GM12878 (cell line): ENCODE measurements around the gene ZNF764. TPM values are rescaled to one million over a fixed set of nuclear protein-coding genes. Genes with fewer than 3 reads are reported as not detected.

Experiments used
- ATAC-seq: fragments of 200-7000 bp; cut with Tn5 transposase; 3 replicates; pipeline ENCODE4 v1.9.1; 2020; ENCODE audit warnings: mild to moderate bottlenecking, moderate library complexity
- BruUV-seq: library from RNA; stranded (reverse); fragments of 400-500 nt; replicated peaks from 2 replicates; lab custom pipeline; 2021; lab: Mats Ljungman, UMichigan
- CTCF ChIA-PET: fragments of 300-600 bp; sonication (Branson Sonifier 250); formaldehyde crosslinking; extraction: SDS; loops from one replicate; lab custom pipeline; 2021; ENCODE audit warnings: inconsistent platforms; lab: Yijun Ruan, JAX
- POLR2A ChIA-PET: fragments of 350-600 bp; formaldehyde crosslinking; extraction: SDS; loops from one replicate; lab custom pipeline; 2021; ENCODE audit warnings: inconsistent platforms; lab: Charles Lee
- RAD21 ChIA-PET: fragments of 300-600 bp; sonication (Branson Sonifier 250); formaldehyde crosslinking; loops from one replicate; lab custom pipeline; 2023; ENCODE audit warnings: antibody characterized with exemption; ENCODE audit not compliant: unreplicated experiment; lab: Charles Lee
- SMC1A ChIA-PET: fragments of 300-600 bp; sonication (Branson Sonifier 250); formaldehyde crosslinking; loops from one replicate; lab custom pipeline; 2023; ENCODE audit not compliant: unreplicated experiment, uncharacterized antibody; lab: Charles Lee
- DNase-seq: peaks from one replicate; pipeline ENCODE4 v3.0.0-alpha.2; 2011; ENCODE audit warnings: low read depth, low spot score
- FAIRE-seq: peaks from 3 replicates; lab custom pipeline; 2011; peaks lifted over from hg19 to GRCh38; lab: Jason Lieb, UNC
- H2AFZ ChIP-seq: 2 replicates; pipeline ENCODE4 v1.6.0; 2011; ENCODE audit warnings: low read depth, low read length, control low read depth; ENCODE audit not compliant: control insufficient read depth
- H3K27ac ChIP-seq: 2 replicates; pipeline ENCODE4 v1.5.1; 2011; ENCODE audit warnings: control low read depth; ENCODE audit not compliant: control insufficient read depth, insufficient read depth
- H3K27me3 ChIP-seq, 2 experiments: replicated peaks in 1 of 2; 2 replicates each; pipeline versions ENCODE4 v1.6.0 to v1.6.1; 2011; ENCODE audit warnings: low read length in 1 of 2; ENCODE audit not compliant: control insufficient read depth in 2 of 2, insufficient read depth in 2 of 2
- H3K36me3 ChIP-seq, 2 experiments: 2 replicates each; pipeline ENCODE4 v1.5.1; 2011; ENCODE audit warnings: low read length in 1 of 2; ENCODE audit not compliant: control insufficient read depth in 2 of 2, insufficient read depth in 2 of 2
- H3K4me1 ChIP-seq: 2 replicates; pipeline ENCODE4 v1.6.1; 2011; ENCODE audit warnings: mild to moderate bottlenecking, low read length, moderate library complexity, mixed read lengths; ENCODE audit not compliant: control insufficient read depth, insufficient read depth
- H3K4me2 ChIP-seq: 2 replicates; pipeline ENCODE4 v1.6.0; 2011; ENCODE audit warnings: control low read depth; ENCODE audit not compliant: control insufficient read depth, insufficient read depth
- H3K4me3 ChIP-seq: fragments of 200-600 bp; sonication (generic); 2 replicates; pipeline ENCODE4 v1.5.1; 2016
- H3K79me2 ChIP-seq: 2 replicates; pipeline ENCODE4 v1.6.0; 2011; ENCODE audit warnings: low read length; ENCODE audit not compliant: control insufficient read depth, insufficient read depth
- H3K9ac ChIP-seq: 2 replicates; pipeline ENCODE4 v1.8.0; 2011; ENCODE audit warnings: low read length, control low read depth, mixed read lengths; ENCODE audit not compliant: control insufficient read depth, insufficient read depth
- H3K9me3 ChIP-seq: replicated peaks from 3 replicates; pipeline ENCODE4 v1.5.1; 2011; ENCODE audit warnings: mild to moderate bottlenecking, low read length; ENCODE audit not compliant: control insufficient read depth, insufficient read depth
- H4K20me1 ChIP-seq: 2 replicates; pipeline ENCODE4 v1.6.0; 2011; ENCODE audit not compliant: control insufficient read depth, insufficient read depth
- BACH1 ChIP-seq: fragments of 450-650 bp; IDR thresholded peaks from 2 replicates; pipeline ENCODE4 v1.6.1; 2017; ENCODE audit warnings: mild to moderate bottlenecking, borderline replicate concordance
- BRCA1 ChIP-seq: IDR thresholded peaks from 2 replicates; pipeline ENCODE4 v1.6.1; 2011; ENCODE audit warnings: low read depth, low read length, improper control_type of control experiment
- CHD4 ChIP-seq: fragments of 200-600 bp; sonication (generic); IDR thresholded peaks from 2 replicates; pipeline ENCODE4 v1.6.1; 2016; ENCODE audit warnings: mild to moderate bottlenecking
- HDAC6 ChIP-seq: fragments of 200-600 bp; sonication (generic); IDR thresholded peaks from one replicate; pipeline ENCODE4 v1.8.0; 2017; ENCODE audit warnings: antibody characterized with exemption; ENCODE audit not compliant: unreplicated experiment
- IKZF1 ChIP-seq: fragments of 450-650 bp; conservative IDR thresholded peaks from 2 replicates; pipeline ENCODE4 v1.6.1; 2017; ENCODE audit warnings: antibody characterized with exemption, mild to moderate bottlenecking
- IRF4 ChIP-seq: IDR thresholded peaks from 2 replicates; pipeline ENCODE4 v1.6.1; 2011; ENCODE audit warnings: low read depth, low read length
- JUNB ChIP-seq: IDR thresholded peaks from 2 replicates; pipeline ENCODE4 v1.6.1; 2016; ENCODE audit warnings: antibody characterized with exemption, mild to moderate bottlenecking
- POLR2AphosphoS5 ChIP-seq: IDR thresholded peaks from 2 replicates; pipeline ENCODE4 v1.6.1; 2011; ENCODE audit warnings: mild to moderate bottlenecking, low read length, inconsistent platforms
- SIX5 ChIP-seq: IDR thresholded peaks from 2 replicates; pipeline ENCODE4 v1.6.1; 2011; ENCODE audit warnings: mild to moderate bottlenecking, low read depth, low read length, moderate library complexity; ENCODE audit not compliant: severe bottlenecking
- SMC3 ChIP-seq: IDR thresholded peaks from 2 replicates; pipeline ENCODE4 v1.6.1; 2011; ENCODE audit warnings: low read length, improper control_type of control experiment, borderline replicate concordance
- TCF12 ChIP-seq: IDR thresholded peaks from 2 replicates; pipeline ENCODE4 v1.6.1; 2011; ENCODE audit warnings: low read depth, mild to moderate bottlenecking, low read length
- ZNF207 ChIP-seq: fragments of 450-650 bp; IDR thresholded peaks from 2 replicates; pipeline ENCODE4 v1.6.1; 2014; ENCODE audit warnings: antibody characterized with exemption, mild to moderate bottlenecking, borderline replicate concordance
- ZNF384 ChIP-seq: IDR thresholded peaks from 2 replicates; pipeline ENCODE4 v1.6.1; 2012; ENCODE audit warnings: low read depth, mild to moderate bottlenecking, low read length, improper control_type of control experiment, borderline replicate concordance
- ZZZ3 ChIP-seq: IDR thresholded peaks from 2 replicates; pipeline ENCODE4 v1.6.1; 2011; ENCODE audit warnings: low read depth; ENCODE audit not compliant: control insufficient read depth, insufficient read length
- WGBS: methylation state at CpG from one replicate; pipeline ENCODE4 v1.1.6; 2016; ENCODE audit warnings: low lambda C conversion rate; ENCODE audit not compliant: insufficient replicate concordance, insufficient coverage; ENCODE audit errors: missing lambda C conversion rate; 5-methylcytosine and 5-hydroxymethylcytosine counted together
- in situ Hi-C: fragments of 300-500 bp; cut with MboI; formaldehyde crosslinking; loops from 9 replicates; pipeline ENCODE4 v1.14.3; 2018; ENCODE audit warnings: mixed read lengths
- intact Hi-C: fragments of 100-400 bp; cut with micrococcal nuclease; formaldehyde crosslinking; loops from one replicate; pipeline ENCODE4 v1.14.2; 2022; ENCODE audit not compliant: unreplicated experiment
- polyA plus RNA-seq, 11 experiments: library from polyadenylated mRNA; depleted of rRNA in 4 of 11; unstranded in 6 of 11; stranded (reverse) in 5 of 11; fragments of >200 nt; fragmentation: Nextera tagmentation in 4 of 11; fragmentation: Illumina TruSeq in 1 of 11; extraction: Ambion mirVana in 4 of 11; extraction: Trizol in 1 of 11; gene quantifications; 1 replicate in 1 of 11; 2 replicates in 10 of 11; pipeline versions ENCODE4 v1.2.1 to v1.2.3, GENCODE V29; 2011 to 2016; ENCODE audit warnings: inconsistent platforms in 2 of 11, missing spikeins in 2 of 11, low read depth in 1 of 11
- total RNA-seq, 4 experiments: library from RNA; depleted of rRNA in 3 of 4; stranded (reverse); fragments of >200 nt in 3 of 4; fragmentation: Illumina TruSeq in 1 of 4; extraction: Trizol in 1 of 4; gene quantifications; 2 replicates each; pipeline versions ENCODE4 v1.2.1 to v1.2.3, GENCODE V29; 2013 to 2021
- TF ChIP-seq, protein P1 (sequence below): fragments of 450-650 bp; IDR thresholded peaks from 2 replicates; pipeline ENCODE4 v1.6.1; 2016; ENCODE audit warnings: mild to moderate bottlenecking, moderate library complexity, borderline replicate concordance
- TF ChIP-seq, protein P2 (sequence below): fragments of 450-650 bp; formaldehyde crosslinking; IDR thresholded peaks from 2 replicates; pipeline ENCODE4 v1.5.0; 2022; ENCODE audit warnings: mild to moderate bottlenecking, missing genetic modification characterization

Gene ZNF764
- total and polyA plus RNA-seq, 10 of the 15 experiments (the other 5 are each of a cell fraction or from before 2014, with no cell fraction given): 0.61 to 11.9 (median 3.8) TPM

DNA sequence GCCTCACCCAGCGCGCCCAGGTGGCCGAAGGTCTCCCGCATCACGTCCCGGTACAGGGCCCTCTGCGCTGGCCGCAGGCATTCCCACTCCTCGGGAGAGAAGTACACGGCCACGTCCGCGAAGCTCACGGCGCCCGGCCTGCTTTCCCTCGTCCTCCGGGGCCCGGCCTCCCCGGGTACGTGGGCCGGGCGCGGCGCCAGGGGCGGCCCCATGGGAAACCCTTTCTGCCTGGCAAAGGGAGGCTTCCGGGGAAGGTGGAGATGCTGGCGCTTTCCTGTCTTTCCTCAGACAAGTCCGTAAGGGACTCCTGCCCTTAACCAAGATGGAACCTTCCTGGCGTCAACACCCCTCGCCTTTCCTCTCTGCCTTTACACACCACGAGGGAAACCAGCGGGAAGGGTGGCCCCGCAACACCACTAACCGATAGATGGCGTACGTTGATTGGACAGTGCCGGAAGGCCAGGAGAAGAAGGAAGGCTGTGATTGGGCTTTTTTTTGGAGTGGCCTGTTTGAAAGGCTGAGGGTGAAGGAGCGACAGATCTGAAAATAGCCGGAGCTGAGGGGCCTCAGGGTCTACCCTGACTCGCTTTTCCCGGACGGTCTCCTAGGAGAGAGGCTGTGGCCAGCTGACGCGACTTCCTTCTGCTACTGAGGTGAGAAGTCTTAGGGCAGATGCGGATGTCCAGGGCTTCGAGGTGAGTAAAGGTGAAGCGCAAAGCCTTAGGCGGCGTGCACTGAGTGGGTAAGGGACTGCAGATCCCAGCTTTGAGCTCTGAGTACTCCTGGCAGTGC is 27.4 kb upstream of the ZNF764 start, which contains the start of gene ZNF785:
Gene ZNF785 (minus strand): TSS at position 298 of the 792 bp plus-strand sequence. CDS start 86 bp downstream, at position 212.
- CTCF ChIA-PET: interaction anchor here (0.5 to 5.1 kb wide), 12 partner anchors 10 to 155 kb away, joined by 3 to 29 read pairs (median 4); partner anchors contain the start of genes DCTPP1, ZNF688, ZNF689 and ZNF747
- peak within 1 kb of the TSS; percentile 81 for H3K4me2 ChIP-seq
- WGBS: 5% methylated on average over 50 of the region's 50 CpGs
- TF ChIP-seq IRF4 (no peak), HDAC6 (no peak), ZNF207 (peak; percentile 58; the same call in 1 of the 2 replicates), BACH1 (peak; percentile 58; the same call in 1 of the 2 replicates), JUNB (no peak), IKZF1 (peak; percentile 96), CHD4 (no peak), ZZZ3 (no peak), ZNF384 (no peak), POLR2AphosphoS5 (no peak; the same call in 1 of the 2 replicates), SIX5 (peak; percentile 78), BRCA1 (no peak), TCF12 (no peak), SMC3 (no peak)
- TF ChIP-seq, protein P1, sequence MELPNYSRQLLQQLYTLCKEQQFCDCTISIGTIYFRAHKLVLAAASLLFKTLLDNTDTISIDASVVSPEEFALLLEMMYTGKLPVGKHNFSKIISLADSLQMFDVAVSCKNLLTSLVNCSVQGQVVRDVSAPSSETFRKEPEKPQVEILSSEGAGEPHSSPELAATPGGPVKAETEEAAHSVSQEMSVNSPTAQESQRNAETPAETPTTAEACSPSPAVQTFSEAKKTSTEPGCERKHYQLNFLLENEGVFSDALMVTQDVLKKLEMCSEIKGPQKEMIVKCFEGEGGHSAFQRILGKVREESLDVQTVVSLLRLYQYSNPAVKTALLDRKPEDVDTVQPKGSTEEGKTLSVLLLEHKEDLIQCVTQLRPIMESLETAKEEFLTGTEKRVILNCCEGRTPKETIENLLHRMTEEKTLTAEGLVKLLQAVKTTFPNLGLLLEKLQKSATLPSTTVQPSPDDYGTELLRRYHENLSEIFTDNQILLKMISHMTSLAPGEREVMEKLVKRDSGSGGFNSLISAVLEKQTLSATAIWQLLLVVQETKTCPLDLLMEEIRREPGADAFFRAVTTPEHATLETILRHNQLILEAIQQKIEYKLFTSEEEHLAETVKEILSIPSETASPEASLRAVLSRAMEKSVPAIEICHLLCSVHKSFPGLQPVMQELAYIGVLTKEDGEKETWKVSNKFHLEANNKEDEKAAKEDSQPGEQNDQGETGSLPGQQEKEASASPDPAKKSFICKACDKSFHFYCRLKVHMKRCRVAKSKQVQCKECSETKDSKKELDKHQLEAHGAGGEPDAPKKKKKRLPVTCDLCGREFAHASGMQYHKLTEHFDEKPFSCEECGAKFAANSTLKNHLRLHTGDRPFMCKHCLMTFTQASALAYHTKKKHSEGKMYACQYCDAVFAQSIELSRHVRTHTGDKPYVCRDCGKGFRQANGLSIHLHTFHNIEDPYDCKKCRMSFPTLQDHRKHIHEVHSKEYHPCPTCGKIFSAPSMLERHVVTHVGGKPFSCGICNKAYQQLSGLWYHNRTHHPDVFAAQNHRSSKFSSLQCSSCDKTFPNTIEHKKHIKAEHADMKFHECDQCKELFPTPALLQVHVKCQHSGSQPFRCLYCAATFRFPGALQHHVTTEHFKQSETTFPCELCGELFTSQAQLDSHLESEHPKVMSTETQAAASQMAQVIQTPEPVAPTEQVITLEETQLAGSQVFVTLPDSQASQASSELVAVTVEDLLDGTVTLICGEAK: peak; percentile 85
- TF ChIP-seq, protein P2, sequence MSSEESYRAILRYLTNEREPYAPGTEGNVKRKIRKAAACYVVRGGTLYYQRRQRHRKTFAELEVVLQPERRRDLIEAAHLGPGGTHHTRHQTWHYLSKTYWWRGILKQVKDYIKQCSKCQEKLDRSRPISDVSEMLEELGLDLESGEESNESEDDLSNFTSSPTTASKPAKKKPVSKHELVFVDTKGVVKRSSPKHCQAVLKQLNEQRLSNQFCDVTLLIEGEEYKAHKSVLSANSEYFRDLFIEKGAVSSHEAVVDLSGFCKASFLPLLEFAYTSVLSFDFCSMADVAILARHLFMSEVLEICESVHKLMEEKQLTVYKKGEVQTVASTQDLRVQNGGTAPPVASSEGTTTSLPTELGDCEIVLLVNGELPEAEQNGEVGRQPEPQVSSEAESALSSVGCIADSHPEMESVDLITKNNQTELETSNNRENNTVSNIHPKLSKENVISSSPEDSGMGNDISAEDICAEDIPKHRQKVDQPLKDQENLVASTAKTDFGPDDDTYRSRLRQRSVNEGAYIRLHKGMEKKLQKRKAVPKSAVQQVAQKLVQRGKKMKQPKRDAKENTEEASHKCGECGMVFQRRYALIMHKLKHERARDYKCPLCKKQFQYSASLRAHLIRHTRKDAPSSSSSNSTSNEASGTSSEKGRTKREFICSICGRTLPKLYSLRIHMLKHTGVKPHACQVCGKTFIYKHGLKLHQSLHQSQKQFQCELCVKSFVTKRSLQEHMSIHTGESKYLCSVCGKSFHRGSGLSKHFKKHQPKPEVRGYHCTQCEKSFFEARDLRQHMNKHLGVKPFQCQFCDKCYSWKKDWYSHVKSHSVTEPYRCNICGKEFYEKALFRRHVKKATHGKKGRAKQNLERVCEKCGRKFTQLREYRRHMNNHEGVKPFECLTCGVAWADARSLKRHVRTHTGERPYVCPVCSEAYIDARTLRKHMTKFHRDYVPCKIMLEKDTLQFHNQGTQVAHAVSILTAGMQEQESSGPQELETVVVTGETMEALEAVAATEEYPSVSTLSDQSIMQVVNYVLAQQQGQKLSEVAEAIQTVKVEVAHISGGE (CRISPR knock-in tag): peak; percentile 78

More for the DNA sequence above, 27.4 kb upstream of the ZNF764 start, which contains the start of gene ZNF785:
- Histone ChIP-seq H3K27ac (peak within 1 kb of the TSS; percentile 89), H3K27me3 (no peaks in the 10 kb centered on the region), H3K4me3 (peak within 1 kb of the TSS; percentile 98), H3K4me1 (peaks cover 3% of the 10 kb centered on the region; the same call in 1 of the 2 replicates), H3K36me3 (peaks cover 0 to 3% of the 10 kb centered on the region in 2 experiments; a peak in 3 of 4 replicates), H2AFZ (peak within 1 kb of the TSS; percentile 89), H3K9me3 (no peaks in the 10 kb centered on the region), H4K20me1 (no peaks in the 10 kb centered on the region), H3K79me2 (peaks cover 27% of the 10 kb centered on the region), H3K9ac (peak within 1 kb of the TSS; percentile 96)
- POLR2A ChIA-PET: interaction anchor here (0.6 to 3.6 kb wide), 14 partner anchors 9 to 203 kb away, joined by 3 to 16 read pairs (median 4); partner anchors contain the start of genes DCTPP1, SEPTIN1, ZNF688 and ZNF689
- intact Hi-C loops (loop anchor here (2.0 kb wide), 1 partner anchor 51 kb away; the partner anchor contains the start of gene ZNF747), in situ Hi-C loops (no loop called here)
- ATAC-seq: peak; percentile 98
- RAD21 ChIA-PET: interaction anchor here (1.0 to 3.2 kb wide), 10 partner anchors 13 to 156 kb away, joined by 3 to 13 read pairs (median 4); partner anchors contain the start of genes DCTPP1, ZNF747 and ZNF764
- BruUV-seq: TSS peak; percentile 86
- SMC1A ChIA-PET: interaction anchor here (0.8 to 4.3 kb wide), 6 partner anchors 11 to 156 kb away, joined by 4 to 17 read pairs (median 6); partner anchors contain the start of genes DCTPP1, ZNF688 and ZNF747
- DNase-seq: peak; percentile 97
- FAIRE-seq: peak; percentile 99
